NCI-H748 (cell line): ENCODE measurements around the gene AP1M2.
"Not testable (repeated sequence)": the region's sequence is repeated elsewhere in the genome, so short reads cannot be mapped to it uniquely, and the experiment has no call there.

Source experiments
- DNase-seq: peaks from one replicate; lab custom pipeline; 2025; ENCODE audit not compliant: unreplicated experiment; lab: John Stamatoyannopoulos, UW

Gene AP1M2

DNA sequence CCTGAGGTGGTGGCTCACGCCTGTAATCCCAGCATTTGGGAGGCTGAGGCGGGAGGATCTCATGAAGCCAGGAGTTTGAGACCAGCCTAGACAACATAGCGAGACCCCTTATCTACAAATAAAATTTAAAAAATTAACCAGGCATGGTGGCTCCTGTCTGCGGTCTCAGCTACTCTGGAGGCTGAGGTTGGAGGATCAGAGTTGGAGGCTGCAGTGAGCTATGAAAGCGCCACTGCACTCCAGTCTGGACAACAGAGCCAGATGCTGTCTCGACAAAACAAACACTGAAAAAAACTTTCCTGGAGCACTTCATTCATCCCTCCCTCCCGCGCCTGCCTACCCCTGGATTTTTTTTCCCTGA lies 44.1 kb downstream of the AP1M2 start:
- no peak for DNase-seq

DNA sequence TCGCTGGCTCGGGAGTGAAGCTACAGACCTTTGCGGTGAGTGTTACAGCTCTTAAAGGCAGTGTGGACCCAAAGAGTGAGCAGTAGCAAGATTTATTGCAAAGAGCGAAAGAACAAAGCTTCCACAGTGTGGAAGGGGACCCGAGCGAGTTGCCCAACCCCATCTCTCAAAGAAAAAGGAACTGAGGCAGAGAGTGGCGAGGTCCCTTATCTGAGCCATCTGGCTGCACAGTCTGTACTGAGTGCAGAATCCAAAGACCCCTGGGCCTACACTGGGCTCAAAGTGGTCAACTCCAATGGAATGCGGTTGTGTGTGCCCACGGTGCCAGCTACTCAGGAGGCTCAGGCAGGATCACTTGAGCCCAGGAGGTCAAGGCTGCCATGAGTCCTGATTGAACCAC lies 48.1 kb downstream of the AP1M2 start:
- DNase-seq = not testable (repeated sequence)

DNA sequence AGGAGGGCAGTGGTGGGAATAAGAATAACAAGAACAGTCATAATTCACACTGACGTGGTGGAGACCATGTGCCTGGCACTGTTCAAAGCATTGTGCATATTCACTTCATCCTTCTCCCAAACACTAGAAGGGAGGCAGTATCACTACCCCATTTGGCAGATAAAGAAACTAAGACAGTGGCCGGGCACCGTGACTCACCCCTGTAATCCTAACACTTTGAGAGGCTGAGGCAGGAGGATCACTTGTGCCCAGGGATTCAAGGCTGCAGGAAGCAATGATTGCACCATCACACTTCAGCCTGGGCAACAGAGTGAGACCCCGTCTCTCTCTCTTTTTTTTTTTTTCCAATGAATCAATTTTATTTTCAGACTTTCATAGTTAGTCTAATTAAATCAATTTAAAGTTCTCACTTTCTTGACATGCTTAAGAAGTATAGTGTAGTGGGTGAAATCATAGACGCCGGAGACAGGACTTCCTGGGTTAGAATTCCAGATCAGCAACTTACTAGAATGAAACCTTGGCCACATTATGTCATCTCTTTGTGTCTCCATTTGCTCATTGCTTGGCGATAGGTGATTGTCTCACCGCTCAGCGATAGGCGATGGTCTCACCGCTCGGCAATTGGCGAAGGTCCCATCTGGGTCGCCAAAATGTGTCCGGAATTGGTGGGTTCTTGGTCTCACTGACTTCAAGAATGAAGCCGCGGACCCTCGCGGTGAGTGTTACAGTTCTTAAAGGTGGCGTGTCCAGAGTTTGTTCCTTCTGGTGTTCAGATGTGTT lies 48.7 kb downstream of the AP1M2 start:
- DNase-seq = no peak

DNA sequence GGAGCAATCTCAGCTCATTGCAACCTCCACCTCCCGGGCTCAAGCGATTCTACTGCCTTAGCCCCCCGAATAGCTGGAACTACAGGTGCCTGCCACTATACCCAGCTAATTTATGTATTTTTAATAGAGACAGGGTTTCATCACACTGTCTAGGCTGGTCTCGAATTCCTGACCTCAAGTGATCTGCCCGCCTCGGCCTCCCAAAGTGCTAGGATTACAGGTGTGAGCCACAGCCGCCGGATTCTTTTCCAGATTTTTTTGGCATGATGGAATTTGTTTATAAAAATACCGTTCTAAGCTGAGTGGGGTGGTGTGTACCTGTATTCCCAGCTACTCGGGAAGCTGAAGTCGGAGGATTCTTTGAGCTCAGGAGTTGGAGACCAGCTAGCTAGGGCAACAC lies 49.4 kb downstream of the AP1M2 start:
- DNase-seq = no peak

DNA sequence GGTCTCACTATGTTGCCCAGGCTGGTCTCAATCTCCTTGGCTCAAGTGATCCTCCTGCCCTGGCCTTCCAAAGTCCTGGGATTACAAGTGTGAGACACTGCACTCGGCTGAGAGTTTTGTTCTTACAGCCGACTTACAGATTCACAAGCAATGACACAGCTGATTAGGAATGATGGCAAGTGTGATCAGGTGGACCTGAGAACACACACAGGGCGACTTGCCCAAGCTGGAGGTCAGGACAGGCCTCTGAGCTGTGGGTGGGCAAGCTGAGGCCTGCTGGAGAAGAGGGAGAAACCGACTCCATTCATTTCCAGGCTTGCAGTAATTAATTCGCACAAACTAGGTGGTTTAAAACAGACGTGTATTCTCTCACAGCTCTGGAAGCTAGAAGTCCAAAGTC lies 51.5 kb downstream of the AP1M2 start:
- DNase-seq = no peak

DNA sequence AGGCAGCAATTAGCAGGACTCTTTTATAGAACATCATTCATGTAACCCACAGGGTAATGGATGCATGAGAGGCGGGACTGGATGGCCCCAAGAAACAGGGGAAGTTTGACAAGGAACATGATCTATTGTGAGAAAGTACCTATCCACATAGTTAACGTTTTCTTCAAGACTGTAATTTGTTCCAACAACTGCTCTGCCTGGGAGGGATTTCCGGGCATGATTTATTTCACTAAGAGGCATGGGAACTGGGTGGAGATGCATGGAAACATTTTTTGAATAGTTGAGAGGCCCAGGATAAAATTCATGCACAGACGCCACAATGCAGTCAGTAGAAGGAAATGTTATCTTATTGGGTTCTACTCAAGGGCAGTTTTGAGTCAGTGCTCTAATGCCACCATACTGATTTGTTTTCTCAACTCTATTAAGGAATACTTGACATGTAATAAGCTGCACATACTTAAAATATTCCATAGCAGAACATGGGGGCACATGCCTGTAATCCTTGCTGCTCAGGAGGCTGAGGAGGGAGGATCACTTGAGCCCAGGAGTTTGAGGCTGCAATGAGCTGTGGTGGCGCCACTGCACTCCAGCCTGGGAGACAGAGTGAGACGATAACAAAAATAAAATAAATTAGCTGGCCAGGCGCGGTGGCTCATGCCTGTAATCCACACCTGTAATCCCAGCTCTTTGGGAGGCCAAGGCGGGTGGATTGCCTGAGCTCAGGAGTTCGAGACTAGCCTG lies 53.3 kb downstream of the AP1M2 start:
- no peak for DNase-seq

DNA sequence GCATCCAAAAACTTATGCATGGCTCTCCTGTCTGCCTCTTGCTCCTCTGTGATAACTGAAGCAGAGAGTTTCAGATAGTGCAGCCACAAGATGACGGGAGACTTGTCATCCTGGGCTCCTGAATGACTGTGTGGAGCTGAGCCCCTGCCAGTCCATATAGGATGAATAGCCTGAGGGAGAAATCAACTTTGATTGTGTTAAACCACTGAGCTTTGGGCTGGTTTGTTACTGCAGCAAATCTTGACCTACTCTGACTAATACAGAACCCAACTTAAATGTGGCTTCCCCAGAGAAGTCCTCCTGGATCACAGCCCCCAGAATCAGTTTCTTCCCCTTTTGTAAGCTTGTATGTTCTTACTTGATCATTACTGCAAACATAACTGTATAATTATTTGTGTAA lies 54.7 kb downstream of the AP1M2 start:
- no peak for DNase-seq

DNA sequence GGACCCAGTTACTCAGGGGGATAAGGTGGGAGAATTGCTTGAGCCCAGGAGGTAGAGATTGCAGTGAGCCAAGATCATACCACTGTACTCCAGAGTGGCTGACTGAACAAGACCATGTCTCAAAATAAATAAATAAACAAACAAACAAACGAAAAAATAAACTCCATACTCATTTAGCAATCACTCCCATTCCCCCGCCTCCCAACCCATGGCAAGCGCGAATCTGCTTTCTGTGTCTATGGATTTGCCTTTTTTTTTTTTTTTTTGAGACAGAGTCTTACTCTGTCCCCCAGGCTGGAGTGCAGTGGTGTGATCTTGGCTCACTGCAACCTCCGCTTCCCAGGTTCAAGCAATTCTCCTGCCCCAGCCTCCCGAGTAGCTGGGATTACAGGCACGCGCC lies 60.2 kb downstream of the AP1M2 start:
- DNase-seq = not testable (repeated sequence)

DNA sequence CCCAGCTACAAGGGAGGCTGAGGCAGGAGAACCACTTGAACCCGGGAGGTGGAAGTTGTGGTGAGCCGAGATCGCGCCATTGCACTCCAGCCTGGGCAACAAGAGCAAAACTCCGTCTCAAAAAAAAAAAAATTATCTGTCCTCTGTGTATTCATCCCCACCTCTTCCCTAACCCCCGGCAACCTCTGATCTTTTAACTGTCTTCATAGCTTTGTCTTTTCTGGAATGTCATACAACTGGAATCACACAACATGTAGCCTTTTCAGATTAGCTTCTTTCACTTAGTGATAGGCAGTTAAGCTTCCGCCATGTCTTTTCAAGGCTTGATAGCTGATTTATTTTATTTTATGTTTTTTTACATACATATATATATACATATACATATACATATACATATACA lies 61.5 kb downstream of the AP1M2 start:
- DNase-seq = no peak

DNA sequence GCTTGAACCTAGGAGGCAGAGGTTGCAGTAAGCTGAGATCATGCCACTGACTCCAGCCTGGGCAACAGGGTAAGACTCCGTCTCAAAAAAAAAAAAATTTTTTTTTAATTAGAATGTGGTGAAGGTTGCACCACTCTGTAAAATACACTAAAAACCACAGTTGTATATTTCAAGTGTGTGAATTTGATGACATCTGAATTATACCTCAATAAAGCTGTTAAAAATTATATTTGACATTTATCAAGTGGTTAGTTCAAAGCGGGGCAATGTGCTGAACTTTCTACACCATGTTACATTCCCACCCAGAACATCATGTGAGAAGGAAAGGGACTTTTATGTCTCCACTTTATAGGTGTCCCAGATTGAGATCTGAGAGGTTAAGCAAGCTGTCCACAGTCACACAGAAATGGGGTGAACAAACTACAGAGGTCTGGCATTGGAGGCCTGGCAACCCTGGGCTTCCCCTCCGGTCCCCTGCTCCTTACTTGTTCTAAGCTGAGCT lies 63.9 kb downstream of the AP1M2 start:
- DNase-seq = no peak
